ENCODE data around the gene HOXC11.

HOXC11 gene

GRCh38 chr12:54019091-54019811 is 46.3 kb downstream of the HOXC11 start:
- H3K4me3 ChIP-seq (ENCODE audit: low read depth, low read length): no peak overlapping the region

GRCh38 chr12:54019924-54020590 is 47.1 kb downstream of the HOXC11 start:
- H3K4me3 ChIP-seq (ENCODE audit: low read depth, low read length): no peak overlapping the region

GRCh38 chr12:54020591-54021405 is 47.9 kb downstream of the HOXC11 start:
- no peak overlapping the region for H3K4me3 ChIP-seq (ENCODE audit: low read depth, low read length)

GRCh38 chr12:54021432-54022013 is 48.6 kb downstream of the HOXC11 start:
- H3K4me3 ChIP-seq (ENCODE audit: low read depth, low read length): no peak overlapping the region

- no peak overlapping the region for H3K4me3 ChIP-seq (ENCODE audit: low read depth, low read length)
Measured at GRCh38 chr12:54022960-54023884, 50.3 kb downstream of the HOXC11 start.

- H3K4me3 ChIP-seq (ENCODE audit: low read depth, low read length): no peak overlapping the region
Measured at GRCh38 chr12:54024127-54024526, 51.2 kb downstream of the HOXC11 start.

- H3K4me3 ChIP-seq (ENCODE audit: low read depth, low read length): no peak overlapping the region
Measured at GRCh38 chr12:54024581-54025305, 51.8 kb downstream of the HOXC11 start.

GRCh38 chr12:54025499-54026405 is 52.8 kb downstream of the HOXC11 start:
- no peak overlapping the region for H3K4me3 ChIP-seq (ENCODE audit: low read depth, low read length)

GRCh38 chr12:54026640-54027441 is 53.9 kb downstream of the HOXC11 start:
- H3K4me3 ChIP-seq (ENCODE audit: low read depth, low read length): no peak overlapping the region

All from iPS-11a (cell line).